HEK293 (cell line): Measurements from ENCODE around the gene P2RX2.

Experiments
- CTCF ChIA-PET: fragments of 350-600 bp; formaldehyde crosslinking; extraction: SDS; loops from one replicate; lab custom pipeline; 2021; ENCODE audit warnings: antibody characterized with exemption; lab: Yijun Ruan, JAX
- POLR2A ChIA-PET: fragments of 300-600 bp; formaldehyde crosslinking; extraction: SDS; loops from one replicate; lab custom pipeline; 2020; ENCODE audit warnings: antibody characterized with exemption, inconsistent platforms; lab: Yijun Ruan, JAX
- H3K27ac ChIP-seq: fragments of 200-500 bp; sonication (Bioruptor generic); 2 replicates; pipeline ENCODE4 v1.5.1; 2014; ENCODE audit warnings: low read depth, low read length, control low read depth, inconsistent platforms; ENCODE audit errors: extremely low read depth
- H3K36me3 ChIP-seq, 2 experiments: fragments of 200-500 bp in 1 of 2; sonication (Bioruptor generic) in 1 of 2; 1 replicate in 1 of 2; 2 replicates in 1 of 2; pipeline ENCODE4 v1.5.1; 2014 to 2017; ENCODE audit warnings: inconsistent platforms in 2 of 2, low read length in 2 of 2; ENCODE audit not compliant: control insufficient read depth in 2 of 2, insufficient read depth in 1 of 2
- H3K4me1 ChIP-seq: fragments of 200-500 bp; sonication (Bioruptor generic); 2 replicates; pipeline ENCODE4 v1.5.1; 2014; ENCODE audit warnings: mild to moderate bottlenecking, low read length, inconsistent platforms; ENCODE audit not compliant: control insufficient read depth, insufficient read depth
- H3K4me3 ChIP-seq: 2 replicates; pipeline ENCODE4 v1.5.1; 2011; ENCODE audit warnings: low read depth, mild to moderate bottlenecking, control low read depth, low read length, moderate library complexity
- H3K9me3 ChIP-seq: fragments of 200-500 bp; sonication (Bioruptor generic); 2 replicates; pipeline ENCODE4 v1.5.1; 2014; ENCODE audit warnings: low read depth, low read length, inconsistent platforms; ENCODE audit not compliant: control insufficient read depth, insufficient read depth
- EGR2 ChIP-seq: fragments of 450-650 bp; formaldehyde crosslinking; IDR thresholded peaks from 2 replicates; pipeline ENCODE4 v1.5.1; 2016; ENCODE audit warnings: low read depth, missing biosample characterization, missing genetic modification characterization
- HIC1 ChIP-seq: fragments of 450-650 bp; formaldehyde crosslinking; IDR thresholded peaks from 2 replicates; pipeline ENCODE4 v1.5.1; 2016; ENCODE audit warnings: missing biosample characterization, missing genetic modification characterization
- TCF7L2 ChIP-seq: IDR thresholded peaks from 2 replicates; pipeline ENCODE4 v1.6.1; 2011; ENCODE audit warnings: low read depth, mild to moderate bottlenecking, inconsistent platforms, low read length, moderate library complexity, borderline replicate concordance
- TRIM28 ChIP-seq: IDR thresholded peaks from 2 replicates; pipeline ENCODE4 v1.6.1; 2011; ENCODE audit warnings: low read length, control low read depth, borderline replicate concordance
- WT1 ChIP-seq: fragments of 450-650 bp; formaldehyde crosslinking; IDR thresholded peaks from 2 replicates; pipeline ENCODE4 v1.5.1; 2016; ENCODE audit warnings: missing biosample characterization, missing genetic modification characterization
- ZNF121 ChIP-seq: fragments of 450-650 bp; formaldehyde crosslinking; IDR thresholded peaks from 2 replicates; pipeline ENCODE4 v1.5.1; 2016; ENCODE audit warnings: missing biosample characterization, missing genetic modification characterization
- ZNF146 ChIP-seq: fragments of 450-650 bp; formaldehyde crosslinking; IDR thresholded peaks from 2 replicates; pipeline ENCODE4 v1.5.1; 2016; ENCODE audit warnings: missing biosample characterization, missing genetic modification characterization
- ZNF280C ChIP-seq: fragments of 450-650 bp; formaldehyde crosslinking; IDR thresholded peaks from 2 replicates; pipeline ENCODE4 v1.5.1; 2016; ENCODE audit warnings: missing biosample characterization, missing genetic modification characterization
- ZNF670 ChIP-seq: fragments of 450-650 bp; formaldehyde crosslinking; IDR thresholded peaks from 2 replicates; pipeline ENCODE4 v1.5.1; 2016; ENCODE audit warnings: missing biosample characterization, missing genetic modification characterization, low read depth

The P2RX2 gene

GRCh38 chr12:132606927-132607326 lies 11.6 kb upstream of the P2RX2 start:
- CTCF ChIA-PET: no interaction called here
- H3K27ac ChIP-seq: no peak overlapping the region
- POLR2A ChIA-PET: interaction anchor here (0.7 kb wide), 1 partner anchor 8 kb away, joined by 3 read pairs; no protein-coding TSS in a partner anchor
- no peaks in the 10 kb centered on the region for H3K36me3 ChIP-seq
- no peak overlapping the region for H3K4me3 ChIP-seq
- H3K9me3 ChIP-seq: no peaks in the 10 kb centered on the region
- no peaks in the 10 kb centered on the region for H3K4me1 ChIP-seq
- no peak for TF ChIP-seq ZNF280C
- TF ChIP-seq TRIM28: no peak
- no peak for TF ChIP-seq TCF7L2
- no peak for TF ChIP-seq ZNF146 (tag by site-specific recombination)
- TF ChIP-seq, all 188 proteins: peak for 0

DNA sequence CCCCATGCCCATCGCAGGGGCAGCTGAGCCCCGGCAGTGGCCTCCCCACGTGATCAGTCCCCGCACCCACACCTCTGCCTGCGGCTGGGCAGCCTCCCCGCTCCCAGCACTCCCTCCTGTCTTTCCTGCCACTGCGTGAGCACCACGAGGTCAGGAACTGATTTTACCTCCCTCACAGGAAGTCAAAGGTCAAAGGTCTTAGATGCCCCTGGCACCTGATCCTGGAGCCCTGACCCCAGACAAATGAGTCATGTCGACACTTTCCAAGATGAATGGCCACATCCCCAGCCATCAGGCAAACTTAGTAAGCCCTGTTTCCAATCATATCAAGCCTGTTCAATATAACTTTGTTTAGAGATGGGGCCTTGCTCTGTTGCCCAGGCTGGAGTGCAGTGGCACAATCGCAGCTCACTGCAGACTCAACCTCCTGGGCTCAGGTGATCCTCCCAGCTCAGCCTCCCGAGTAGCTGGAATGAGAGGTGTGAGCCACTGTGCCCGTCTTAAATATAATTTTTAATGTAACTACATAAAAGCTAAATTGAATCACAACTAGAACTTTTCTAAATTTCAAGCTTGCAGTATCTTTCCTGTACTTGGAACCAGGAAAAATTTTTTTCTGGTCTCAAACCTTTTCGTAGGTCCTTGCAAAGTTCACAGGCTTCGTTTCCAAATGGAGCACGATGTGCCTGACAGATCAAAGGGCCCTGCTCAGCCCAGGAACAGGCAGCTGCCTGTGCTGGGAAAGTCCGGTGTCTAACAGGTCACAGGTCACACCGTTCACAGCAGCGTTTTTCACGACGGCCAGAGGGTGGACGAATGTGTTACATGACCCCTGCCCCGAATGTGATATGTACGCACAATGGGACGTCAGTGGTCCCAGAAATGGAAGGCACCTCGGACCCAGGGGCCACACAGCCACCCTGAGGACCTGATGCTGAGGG lies 10.1 kb upstream of the P2RX2 start:
- H3K9me3 ChIP-seq: no peaks in the 10 kb centered on the region
- POLR2A ChIA-PET: interaction anchor here (0.8 kb wide), 1 partner anchor 11 kb away, joined by 5 read pairs; no protein-coding TSS in a partner anchor
- CTCF ChIA-PET: interaction anchor here (1.1 to 2.5 kb wide), 4 partner anchors 9 to 389 kb away, joined by 3 to 11 read pairs (median 6); no protein-coding TSS in a partner anchor

GRCh38 chr12:132610051-132610759 lies 8.4 kb upstream of the P2RX2 start, which contains the start of gene LRCOL1:
TSS of gene LRCOL1 (minus strand) at chr12:132610582. CDS start at chr12:132606251, 4,331 bp downstream.
- Histone ChIP-seq H3K27ac (no peak within 1 kb of the TSS), H3K4me3 (no peak within 1 kb of the TSS), H3K4me1 (no peaks in the 10 kb centered on the region), H3K9me3 (no peaks in the 10 kb centered on the region), H3K36me3 (no peaks in the 10 kb centered on the region)
- 0 out of 2 replicates have a peak, but pooled peaks have one; percentile 38 for TF ChIP-seq EGR2 (tag by site-specific recombination)
- no peak for TF ChIP-seq WT1 (tag by site-specific recombination)
- ChIA-PET CTCF (interaction anchor here (0.6 to 2.5 kb wide), 7 partner anchors 9 to 414 kb away, joined by 3 to 11 read pairs (median 4); no protein-coding TSS in a partner anchor), POLR2A (no interaction called here)

More for the DNA sequence above, 10.1 kb upstream of the P2RX2 start:
- TF ChIP-seq ZNF121: 0 out of 2 replicates have a peak, but pooled peaks have one; percentile 18
- TF ChIP-seq ZNF670 (tag by site-specific recombination): no peak
- peak; percentile 50; the same call in 1 of the 2 replicates for TF ChIP-seq HIC1 (tag by site-specific recombination)
- no peaks in the 10 kb centered on the region for H3K36me3 ChIP-seq
- H3K4me1 ChIP-seq: no peaks in the 10 kb centered on the region
- H3K4me3 ChIP-seq: no peak overlapping the region
- H3K27ac ChIP-seq: no peak overlapping the region
